ENCODE results near the gene CLCN6.

GRCh38 chr1:11789126-11790067 lies 16.6 kb upstream of the CLCN6 start:
- TF ChIP-seq INSM2 (tag by site-specific recombination; IDR thresholded peaks at IDR 0.05) (no peak), KLF10 (tag by site-specific recombination; IDR thresholded peaks at IDR 0.05) (no peak), PRDM10 (tag by site-specific recombination; IDR thresholded peaks at IDR 0.05) (no peak), ZNF530 (tag by site-specific recombination; IDR thresholded peaks at IDR 0.05; ENCODE audit: low read depth) (no peak), ZNF274 (IDR thresholded peaks at IDR 0.05; ENCODE audit: low read length) (no peak), ZNF274 (tag by site-specific recombination; IDR thresholded peaks at IDR 0.05; ENCODE audit: borderline replicate concordance) (no peak)

Measured in HEK293 (cell line).